SJCRH30 (cell line): ENCODE data around the gene ACBD6. TPM values are rescaled to one million over a fixed set of nuclear protein-coding genes. Genes with fewer than 3 reads are reported as not detected.

Experiments used
- DNase-seq, 2 experiments: peaks; one replicate each; pipeline ENCODE4 v3.0.0-alpha.2; 2015 to 2020
- H3K27ac ChIP-seq: fragments of 250-450 bp; sonication (Bioruptor Pico); 2 replicates; pipeline ENCODE4 v1.5.1; 2020; ENCODE audit warnings: mild to moderate bottlenecking, moderate library complexity
- H3K27me3 ChIP-seq: fragments of 250-450 bp; sonication (Bioruptor Pico); 2 replicates; pipeline ENCODE4 v1.5.1; 2020; ENCODE audit warnings: mild to moderate bottlenecking, moderate library complexity
- H3K36me3 ChIP-seq: fragments of 250-450 bp; sonication (Bioruptor Pico); 2 replicates; pipeline ENCODE4 v1.5.1; 2020; ENCODE audit warnings: mild to moderate bottlenecking, moderate library complexity
- H3K4me1 ChIP-seq: fragments of 250-450 bp; sonication (Bioruptor Pico); 2 replicates; pipeline ENCODE4 v1.5.1; 2020; ENCODE audit warnings: mild to moderate bottlenecking, moderate library complexity
- H3K4me3 ChIP-seq: fragments of 250-450 bp; sonication (Bioruptor Pico); 2 replicates; pipeline ENCODE4 v1.5.1; 2020; ENCODE audit warnings: mild to moderate bottlenecking, moderate library complexity
- H3K9me3 ChIP-seq: fragments of 250-450 bp; sonication (Bioruptor Pico); replicated peaks from 2 replicates; pipeline ENCODE4 v1.5.1; 2020; ENCODE audit warnings: mild to moderate bottlenecking, moderate library complexity
- total RNA-seq: library from RNA; depleted of rRNA; stranded (reverse); fragments of >200 nt; shearing (Covaris generic); gene quantifications from 2 replicates; pipeline ENCODE4 v1.2.3, GENCODE V29; 2014

Gene ACBD6
- total RNA-seq, 1 experiment from 2014 or later, result 44.6 TPM

- Histone ChIP-seq H3K27ac (no peak overlapping the region), H3K9me3 (no peaks in the 10 kb centered on the region), H3K27me3 (no peaks in the 10 kb centered on the region), H3K4me3 (no peak overlapping the region), H3K4me1 (no peaks in the 10 kb centered on the region), H3K36me3 (no peaks in the 10 kb centered on the region)
- no peak for DNase-seq
Measured at GRCh38 chr1:180366371-180367068, 135.9 kb downstream of the ACBD6 start.

GRCh38 chr1:180365039-180365438, 137.3 kb downstream of the ACBD6 start:
- Histone ChIP-seq H3K4me1 (peaks cover 10% of the 10 kb centered on the region), H3K4me3 (no peak overlapping the region), H3K36me3 (no peaks in the 10 kb centered on the region), H3K27ac (no peak overlapping the region), H3K9me3 (no peaks in the 10 kb centered on the region), H3K27me3 (no peaks in the 10 kb centered on the region)
- no peak for DNase-seq

- H3K4me1 ChIP-seq, result peaks cover 24% of the 10 kb centered on the region
- H3K4me3 ChIP-seq, result no peak overlapping the region
- H3K27ac ChIP-seq, result no peak overlapping the region
- H3K9me3 ChIP-seq, result no peaks in the 10 kb centered on the region
- DNase-seq, result no peak
- H3K27me3 ChIP-seq, result no peaks in the 10 kb centered on the region
- no peaks in the 10 kb centered on the region for H3K36me3 ChIP-seq
Measured at GRCh38 chr1:180363246-180363995, 139.0 kb downstream of the ACBD6 start.

- peaks cover 25% of the 10 kb centered on the region for H3K4me1 ChIP-seq
- H3K4me3 ChIP-seq, result no peak overlapping the region
- H3K36me3 ChIP-seq, result no peaks in the 10 kb centered on the region
- H3K27ac ChIP-seq, result no peak overlapping the region
- no peaks in the 10 kb centered on the region for H3K9me3 ChIP-seq
- H3K27me3 ChIP-seq, result no peaks in the 10 kb centered on the region
- peak; percentile 3 to 27 for DNase-seq
Measured at GRCh38 chr1:180360333-180361075, 141.9 kb downstream of the ACBD6 start.

GRCh38 chr1:180358649-180359048, 143.7 kb downstream of the ACBD6 start:
- H3K4me3 ChIP-seq, result no peak overlapping the region
- H3K4me1 ChIP-seq, result peaks cover 25% of the 10 kb centered on the region
- DNase-seq, result peak; percentile 78 to 86
- H3K27me3 ChIP-seq, result no peaks in the 10 kb centered on the region
- H3K36me3 ChIP-seq, result no peaks in the 10 kb centered on the region
- H3K27ac ChIP-seq, result no peak overlapping the region
- H3K9me3 ChIP-seq, result no peaks in the 10 kb centered on the region

- H3K27ac ChIP-seq, result no peak overlapping the region
- no peak overlapping the region for H3K4me3 ChIP-seq
- DNase-seq, result no peak
- H3K4me1 ChIP-seq, result peaks cover 6% of the 10 kb centered on the region
- no peaks in the 10 kb centered on the region for H3K27me3 ChIP-seq
- H3K9me3 ChIP-seq, result no peaks in the 10 kb centered on the region
- no peaks in the 10 kb centered on the region for H3K36me3 ChIP-seq
Measured at GRCh38 chr1:180353945-180354344, 148.4 kb downstream of the ACBD6 start.

GRCh38 chr1:180352588-180352987, 149.8 kb downstream of the ACBD6 start:
- Histone ChIP-seq H3K36me3 (no peaks in the 10 kb centered on the region), H3K27ac (no peak overlapping the region), H3K4me1 (no peaks in the 10 kb centered on the region), H3K4me3 (no peak overlapping the region), H3K27me3 (no peaks in the 10 kb centered on the region), H3K9me3 (no peaks in the 10 kb centered on the region)
- no peak for DNase-seq

GRCh38 chr1:180352021-180352420, 150.4 kb downstream of the ACBD6 start:
- H3K4me3 ChIP-seq, result no peak overlapping the region
- no peak overlapping the region for H3K27ac ChIP-seq
- no peaks in the 10 kb centered on the region for H3K36me3 ChIP-seq
- no peaks in the 10 kb centered on the region for H3K9me3 ChIP-seq
- no peak for DNase-seq
- H3K4me1 ChIP-seq, result no peaks in the 10 kb centered on the region
- H3K27me3 ChIP-seq, result no peaks in the 10 kb centered on the region

- Histone ChIP-seq H3K27me3 (no peaks in the 10 kb centered on the region), H3K4me1 (peaks cover 19% of the 10 kb centered on the region), H3K9me3 (no peaks in the 10 kb centered on the region), H3K27ac (no peak overlapping the region), H3K4me3 (no peak overlapping the region), H3K36me3 (no peaks in the 10 kb centered on the region)
- no peak for DNase-seq
Measured at GRCh38 chr1:180345148-180345547, 157.2 kb downstream of the ACBD6 start.

GRCh38 chr1:180343921-180344769, 158.2 kb downstream of the ACBD6 start:
- Histone ChIP-seq H3K4me1 (peaks cover 19% of the 10 kb centered on the region), H3K4me3 (no peak overlapping the region), H3K36me3 (no peaks in the 10 kb centered on the region), H3K27me3 (no peaks in the 10 kb centered on the region), H3K27ac (no peak overlapping the region), H3K9me3 (no peaks in the 10 kb centered on the region)
- DNase-seq, result peak; percentile 79 to 90

- Histone ChIP-seq H3K27me3 (no peaks in the 10 kb centered on the region), H3K9me3 (no peaks in the 10 kb centered on the region), H3K4me3 (no peak overlapping the region), H3K36me3 (no peaks in the 10 kb centered on the region), H3K4me1 (no peaks in the 10 kb centered on the region), H3K27ac (no peak overlapping the region)
- no peak for DNase-seq
Measured at GRCh38 chr1:180327089-180327488, 175.3 kb downstream of the ACBD6 start.

GRCh38 chr1:180312926-180313325, 189.5 kb downstream of the ACBD6 start:
- Histone ChIP-seq H3K27ac (no peak overlapping the region), H3K4me1 (peaks cover 12% of the 10 kb centered on the region), H3K4me3 (no peak overlapping the region), H3K36me3 (no peaks in the 10 kb centered on the region), H3K27me3 (no peaks in the 10 kb centered on the region), H3K9me3 (no peaks in the 10 kb centered on the region)
- no peak for DNase-seq

GRCh38 chr1:180311011-180311730, 191.2 kb downstream of the ACBD6 start:
- DNase-seq, result no peak
- no peaks in the 10 kb centered on the region for H3K9me3 ChIP-seq
- H3K27me3 ChIP-seq, result no peaks in the 10 kb centered on the region
- H3K4me1 ChIP-seq, result peaks cover 12% of the 10 kb centered on the region
- no peak overlapping the region for H3K27ac ChIP-seq
- H3K4me3 ChIP-seq, result no peak overlapping the region
- no peaks in the 10 kb centered on the region for H3K36me3 ChIP-seq

GRCh38 chr1:180310095-180310494, 192.3 kb downstream of the ACBD6 start:
- Histone ChIP-seq H3K4me3 (no peak overlapping the region), H3K36me3 (no peaks in the 10 kb centered on the region), H3K4me1 (peaks cover 12% of the 10 kb centered on the region), H3K27me3 (no peaks in the 10 kb centered on the region), H3K27ac (no peak overlapping the region), H3K9me3 (no peaks in the 10 kb centered on the region)
- DNase-seq, result peak; percentile 20 to 52
